Jurkat, Clone E6-1 (cell line): ENCODE results near the gene CDCA3.
A peak's percentile ranks its signal among the peaks of the same experiment; 100 is the strongest.

Experiments used
- DNase-seq: peaks from one replicate; pipeline ENCODE4 v3.0.0-alpha.2; 2011; ENCODE audit warnings: low read depth, low spot score
- H3K4me3 ChIP-seq: 2 replicates; pipeline ENCODE4 v1.5.1; 2011; ENCODE audit warnings: mild to moderate bottlenecking, low read length, control low read depth, moderate library complexity

Gene CDCA3

DNA sequence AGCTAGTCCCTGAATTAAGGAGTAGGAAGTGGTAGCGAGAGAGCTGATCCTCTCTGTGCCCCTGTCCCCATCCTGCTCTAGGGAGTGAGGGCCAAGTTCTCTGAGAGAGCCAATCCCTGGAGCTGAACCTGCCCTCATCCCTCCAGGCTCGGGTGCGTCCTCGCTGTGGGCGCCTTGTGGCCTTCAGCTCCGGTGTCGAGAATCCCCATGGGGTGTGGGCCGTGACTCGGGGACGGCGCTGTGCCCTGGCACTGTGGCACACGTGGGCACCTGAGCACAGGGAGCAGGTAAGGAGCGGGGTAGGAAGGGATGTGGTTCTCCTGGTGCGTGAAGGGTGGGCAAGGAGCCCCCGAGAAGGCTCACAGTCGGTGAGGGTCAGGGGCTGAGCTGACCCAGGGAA lies 12.2 kb downstream of the CDCA3 start:
- H3K4me3 ChIP-seq = no peak overlapping the region
- DNase-seq = no peak

DNA sequence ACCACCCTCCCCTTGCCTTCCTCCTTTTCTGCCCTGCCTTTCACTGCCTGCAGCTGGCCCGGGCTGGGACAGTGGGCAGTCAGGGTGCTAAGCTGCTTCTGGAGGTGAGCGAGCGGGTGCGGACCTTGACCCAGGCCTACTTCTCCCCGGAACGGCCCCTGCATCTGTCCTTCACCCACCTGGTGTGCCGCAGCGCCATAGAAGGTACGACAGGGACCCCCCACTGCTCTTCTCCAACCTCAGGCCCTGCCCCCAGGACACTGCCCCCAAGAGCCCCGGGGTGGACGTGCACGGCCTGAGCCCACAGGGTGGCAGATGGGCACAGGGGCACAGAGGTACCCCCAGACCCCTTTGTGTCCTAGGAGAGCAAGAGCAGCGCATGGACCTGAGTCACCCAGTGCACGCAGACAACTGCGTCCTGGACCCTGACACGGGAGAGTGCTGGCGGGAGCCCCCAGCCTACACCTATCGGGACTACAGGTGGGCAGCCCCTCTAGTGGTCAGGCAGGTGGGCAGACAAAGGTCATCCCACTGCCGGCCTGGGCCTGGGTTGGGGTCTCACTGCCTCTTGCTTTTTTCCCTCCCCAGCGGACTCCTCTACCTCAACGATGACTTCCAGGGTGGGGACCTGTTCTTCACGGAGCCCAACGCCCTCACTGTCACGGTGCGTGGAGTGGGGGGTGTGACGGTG lies 13.6 kb downstream of the CDCA3 start:
- H3K4me3 ChIP-seq = no peak overlapping the region
- no peak for DNase-seq

DNA sequence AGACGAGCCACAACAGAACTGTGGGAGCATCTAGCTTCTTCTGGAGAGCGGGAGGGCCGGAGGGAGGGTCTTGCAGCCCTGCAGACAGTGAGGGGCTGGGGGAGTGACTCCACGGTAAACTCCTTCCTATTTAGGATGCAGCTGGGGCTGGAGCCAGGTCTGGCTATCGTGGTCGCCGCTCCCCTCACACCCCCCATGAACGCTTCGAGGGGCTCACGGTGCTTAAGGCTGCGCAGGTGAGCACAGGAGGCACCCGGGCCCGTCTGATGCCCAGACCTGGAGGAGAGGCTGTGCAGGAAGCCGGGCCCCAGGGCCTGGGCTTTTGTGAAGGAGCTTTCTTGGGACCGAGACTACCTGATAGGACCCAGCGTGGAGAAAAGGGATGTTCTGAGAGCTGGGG lies 14.2 kb downstream of the CDCA3 start:
- DNase-seq = no peak
- H3K4me3 ChIP-seq = no peak overlapping the region

DNA sequence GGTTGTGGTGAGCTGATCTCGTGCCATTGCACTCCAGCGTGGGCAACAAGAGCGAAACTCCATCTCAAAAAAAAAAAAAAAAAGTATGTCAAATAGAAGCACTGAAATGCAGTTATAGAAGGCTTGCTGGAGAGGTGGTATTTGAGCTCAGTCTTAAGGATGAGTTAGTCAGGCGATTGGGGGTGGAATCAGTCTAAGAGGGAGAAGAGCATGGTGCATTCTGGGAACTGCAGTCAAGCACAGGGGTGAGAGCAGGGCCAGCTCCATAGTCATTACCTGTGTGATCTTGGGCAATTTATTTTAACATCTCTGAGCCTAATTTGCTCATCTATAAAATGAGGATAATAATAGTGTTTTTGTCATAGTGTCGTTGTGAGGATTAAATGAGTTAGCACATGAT lies 16.2 kb downstream of the CDCA3 start:
- no peak for DNase-seq
- H3K4me3 ChIP-seq = no peak overlapping the region

DNA sequence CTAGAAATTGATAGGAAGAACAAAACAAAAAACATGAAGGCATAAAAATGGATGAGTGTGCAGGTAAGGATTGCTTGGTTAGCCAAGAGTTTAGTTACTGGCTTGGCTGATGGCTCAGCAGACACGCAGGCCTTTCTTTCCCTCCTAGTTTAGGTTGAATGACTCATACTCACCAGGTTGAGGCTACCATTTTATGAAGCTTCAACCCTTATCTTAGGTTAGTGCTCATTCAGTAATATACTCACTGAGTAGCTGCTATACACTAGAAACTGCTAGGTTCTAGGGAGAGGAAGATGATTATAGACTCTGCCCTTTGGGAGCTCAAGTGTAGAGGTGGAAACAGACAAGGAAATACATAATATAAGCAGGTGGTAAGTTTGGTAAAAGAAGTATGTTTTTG lies 16.8 kb downstream of the CDCA3 start:
- H3K4me3 ChIP-seq = no peak overlapping the region
- no peak for DNase-seq

DNA sequence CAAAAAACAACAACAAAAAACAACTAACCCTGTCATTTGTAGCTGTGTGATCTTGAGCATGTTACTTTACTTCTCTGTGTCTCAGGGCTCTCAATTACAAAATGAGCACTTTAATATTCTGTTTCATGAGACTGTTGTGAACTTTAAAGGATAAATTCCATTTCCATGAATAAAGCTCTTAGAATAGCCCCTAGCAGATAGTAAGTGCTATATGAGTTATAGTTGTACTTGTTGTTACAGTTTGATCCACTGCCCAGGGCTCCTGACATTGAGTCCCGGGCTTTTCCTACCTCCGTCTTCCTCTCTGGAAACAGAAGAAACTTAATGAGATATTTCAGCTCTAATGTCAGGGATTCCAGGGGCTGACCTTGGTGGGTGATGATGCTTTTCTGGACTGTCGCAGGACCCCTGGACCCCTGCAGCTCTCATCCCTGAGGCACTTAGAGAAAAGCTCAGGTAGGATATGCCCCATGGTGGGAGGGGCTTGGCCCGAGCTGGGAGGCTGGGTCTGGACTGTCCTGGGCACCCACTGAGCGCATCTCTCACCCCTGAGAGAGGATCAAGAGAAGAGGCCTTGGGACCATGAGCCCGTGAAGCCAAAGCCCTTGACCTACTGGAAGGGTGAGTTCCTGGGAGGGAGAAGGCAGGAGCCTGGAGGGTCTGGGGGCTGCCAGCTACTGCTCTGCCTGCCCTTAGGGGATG lies 17.7 kb downstream of the CDCA3 start:
- DNase-seq = no peak
- H3K4me3 ChIP-seq = no peak overlapping the region

DNA sequence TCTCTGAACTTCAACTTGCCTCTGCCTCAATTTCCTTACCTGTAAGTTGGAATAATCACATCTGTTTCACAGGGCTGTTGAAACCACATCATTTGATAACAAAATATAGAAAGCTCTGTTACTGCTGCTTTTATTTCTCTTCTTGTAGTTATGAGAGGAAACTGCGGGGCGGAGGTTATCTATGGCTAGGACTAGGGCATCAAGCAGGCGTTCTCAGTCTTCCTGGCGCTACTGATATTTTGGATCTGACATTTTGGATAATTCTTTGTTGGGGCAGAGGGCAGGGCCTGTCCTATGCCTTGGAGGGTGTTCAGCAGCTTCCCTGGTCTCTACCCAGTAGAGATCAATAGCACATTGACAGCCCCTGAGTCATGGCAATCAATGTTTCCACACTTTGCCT lies 19.0 kb downstream of the CDCA3 start:
- no peak for DNase-seq
- no peak overlapping the region for H3K4me3 ChIP-seq

DNA sequence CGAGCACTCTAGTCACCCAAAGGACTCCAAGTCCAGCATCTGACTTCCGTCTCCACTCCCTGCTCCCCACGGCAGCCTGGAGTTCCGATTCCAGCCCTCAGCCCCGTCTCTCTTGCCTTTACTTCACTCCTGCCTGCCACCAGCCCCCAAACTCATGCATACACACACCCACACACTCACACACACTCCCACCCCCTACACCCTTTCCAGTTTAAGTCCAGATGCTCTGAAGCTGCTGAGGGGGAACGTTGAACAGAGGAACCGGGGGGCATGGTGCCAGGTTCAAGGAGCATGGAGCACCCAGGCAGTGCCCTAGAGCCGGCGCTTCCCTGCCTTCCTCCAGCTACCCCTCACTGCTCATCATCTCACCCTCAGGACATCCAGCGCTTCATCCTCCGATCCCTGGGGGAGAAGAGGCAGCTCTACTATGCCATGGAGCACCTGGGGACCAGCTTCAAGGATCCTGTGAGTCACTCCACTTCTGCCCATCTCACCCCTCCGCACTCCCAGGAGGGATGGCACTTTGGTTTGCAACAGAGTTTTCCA lies 19.6 kb downstream of the CDCA3 start:
- no peak for DNase-seq
- H3K4me3 ChIP-seq = no peak overlapping the region

DNA sequence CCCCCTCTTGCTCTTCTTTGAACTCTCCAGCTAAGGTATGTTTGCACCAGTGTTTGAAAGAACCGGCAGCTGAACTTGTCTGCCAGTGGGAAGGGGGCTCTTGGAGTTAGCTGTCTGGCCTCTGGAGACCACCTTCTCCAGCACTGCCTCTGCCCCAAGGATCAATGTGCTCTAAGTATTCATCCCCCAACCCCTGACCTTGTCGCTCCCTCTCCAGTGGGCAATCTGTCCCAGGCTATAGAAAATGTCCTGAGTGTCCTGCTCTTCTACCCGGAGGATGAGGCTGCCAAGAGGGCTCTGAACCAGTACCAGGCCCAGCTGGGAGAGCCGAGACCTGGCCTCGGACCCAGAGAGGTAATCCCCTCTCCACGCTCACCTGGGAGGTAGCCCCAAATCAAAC lies 20.1 kb downstream of the CDCA3 start:
- no peak overlapping the region for H3K4me3 ChIP-seq
- no peak for DNase-seq

DNA sequence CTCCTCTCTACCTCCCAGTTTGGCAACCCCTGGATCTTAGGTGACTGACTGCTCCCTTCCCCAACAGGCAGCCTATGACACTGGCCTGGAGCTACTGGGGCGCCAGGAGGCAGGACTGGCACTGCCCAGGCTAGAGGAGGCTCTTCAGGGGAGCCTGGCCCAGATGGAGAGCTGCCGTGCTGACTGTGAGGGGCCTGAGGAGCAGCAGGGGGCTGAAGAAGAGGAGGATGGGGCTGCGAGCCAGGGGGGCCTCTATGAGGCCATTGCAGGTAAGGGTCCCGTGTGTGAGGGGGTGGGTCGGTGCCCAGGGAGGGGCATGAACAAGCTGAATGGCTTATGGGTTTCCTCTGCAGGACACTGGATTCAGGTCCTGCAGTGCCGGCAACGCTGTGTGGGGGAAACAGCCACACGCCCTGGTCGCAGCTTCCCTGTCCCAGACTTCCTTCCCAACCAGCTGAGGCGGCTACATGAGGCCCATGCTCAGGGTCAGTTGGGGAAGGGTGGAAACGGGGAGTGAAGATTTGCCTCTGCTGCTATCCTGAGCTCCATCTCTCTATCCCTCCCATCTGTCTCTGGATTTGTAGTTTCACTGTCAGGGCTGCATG lies 20.7 kb downstream of the CDCA3 start:
- DNase-seq = no peak
- H3K4me3 ChIP-seq = no peak overlapping the region

DNA sequence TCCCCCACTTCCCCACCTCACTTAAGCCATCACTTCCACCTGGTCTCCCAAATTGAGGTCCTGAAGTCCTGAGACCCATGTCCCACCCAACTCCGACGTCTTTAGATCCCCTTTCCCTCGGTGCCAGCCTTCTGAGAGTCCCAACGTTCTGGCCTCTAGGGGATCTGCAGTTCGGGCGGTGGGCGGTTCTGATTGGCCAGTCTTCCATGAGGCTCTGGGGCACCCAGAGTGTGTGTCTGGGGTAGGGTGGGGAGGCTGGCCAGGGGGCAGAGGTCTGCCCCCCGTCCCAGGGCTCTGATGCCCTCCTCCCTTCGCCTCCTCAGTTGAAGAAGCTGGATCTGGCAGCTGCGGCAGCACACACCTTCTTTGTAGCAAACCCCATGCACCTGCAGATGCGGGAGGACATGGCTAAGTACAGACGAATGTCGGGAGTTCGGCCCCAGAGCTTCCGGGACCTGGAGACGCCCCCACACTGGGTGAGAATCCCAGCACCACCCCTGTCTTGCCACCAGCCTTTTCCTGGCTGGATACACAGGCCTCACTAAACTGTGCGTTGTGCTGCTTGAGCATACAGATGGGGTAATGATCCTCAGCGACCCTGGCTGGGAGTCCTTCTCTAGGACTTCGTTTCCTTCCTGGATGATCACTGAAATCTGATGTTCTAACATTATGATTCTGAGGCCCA lies 21.4 kb downstream of the CDCA3 start:
- no peak for DNase-seq
- H3K4me3 ChIP-seq = peak overlapping the region; percentile 79

DNA sequence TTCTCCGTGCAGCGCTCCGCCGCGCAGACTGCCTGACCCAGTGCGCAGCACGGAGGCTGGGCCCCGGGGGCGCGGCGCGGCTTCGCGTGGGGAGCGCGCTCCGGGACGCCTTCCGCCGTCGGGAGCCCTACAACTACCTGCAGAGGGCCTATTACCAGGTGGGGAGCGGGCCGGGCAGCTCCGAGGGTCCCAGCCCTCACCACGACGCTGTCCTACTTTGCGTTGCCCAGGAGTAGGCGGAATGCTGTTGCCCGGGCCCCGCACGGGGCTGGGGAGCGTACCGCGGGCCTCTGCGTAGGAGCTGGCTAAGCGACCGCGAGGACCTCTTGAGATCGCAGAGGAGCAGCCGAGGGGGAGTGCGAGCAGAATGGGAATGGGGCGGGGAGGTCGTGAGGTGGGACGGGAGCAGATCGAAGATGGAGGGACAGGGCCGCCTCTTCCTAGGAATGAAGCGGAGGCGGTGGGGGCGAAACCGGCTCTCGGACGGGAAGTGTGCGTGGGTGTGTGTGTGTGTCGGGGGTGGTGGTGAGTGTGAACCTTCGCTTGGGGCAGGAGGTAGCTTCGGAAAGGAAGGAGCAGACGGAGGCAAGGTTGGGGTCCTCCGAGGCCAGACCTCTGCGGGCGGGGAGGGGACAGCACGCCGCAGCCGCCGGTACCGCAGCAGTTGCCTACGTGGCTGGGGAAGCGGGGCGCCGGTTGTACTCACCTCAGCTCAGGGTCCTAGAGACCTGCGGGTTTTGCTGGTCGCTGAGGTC lies 22.1 kb downstream of the CDCA3 start:
- H3K4me3 ChIP-seq = peak overlapping the region; percentile 79
- DNase-seq = peak; percentile 32

DNA sequence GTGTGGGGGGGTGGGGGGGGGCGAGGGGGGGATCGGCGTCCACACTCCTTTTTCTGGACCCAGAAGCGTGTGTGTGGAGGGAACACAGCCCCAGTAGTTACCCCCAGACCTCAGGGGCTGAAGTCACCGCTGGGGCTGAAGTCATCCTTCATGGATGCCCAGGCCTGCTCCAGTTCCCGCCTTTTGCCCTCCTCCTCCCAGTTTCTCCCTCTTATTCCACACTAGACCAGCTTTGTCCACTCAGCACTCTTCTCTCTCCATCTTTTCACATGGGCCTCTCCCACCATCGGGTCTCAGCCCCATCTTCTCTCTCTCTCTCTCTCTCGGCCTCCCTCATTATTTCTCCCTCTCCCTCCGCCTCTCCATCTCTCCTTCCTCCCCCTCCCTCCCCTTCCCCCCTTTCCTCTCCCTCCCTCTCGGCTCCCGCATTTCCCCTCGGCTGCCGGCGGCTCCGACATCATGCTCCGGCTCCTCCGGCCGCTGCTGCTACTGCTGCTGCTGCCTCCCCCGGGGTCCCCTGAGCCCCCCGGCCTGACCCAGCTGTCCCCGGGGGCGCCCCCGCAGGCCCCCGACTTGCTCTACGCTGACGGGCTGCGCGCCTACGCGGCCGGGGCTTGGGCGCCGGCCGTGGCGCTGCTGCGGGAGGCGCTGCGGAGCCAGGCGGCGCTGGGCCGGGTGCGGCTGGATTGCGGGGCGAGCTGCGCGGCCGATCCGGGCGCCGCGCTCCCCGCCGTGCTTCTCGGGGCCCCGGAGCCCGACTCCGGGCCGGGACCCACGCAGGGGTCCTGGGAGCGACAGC lies 22.9 kb downstream of the CDCA3 start, which contains the start of gene P3H3:
Gene P3H3 (plus strand): TSS at position 426 of the 799 bp plus-strand sequence. CDS start 34 bp downstream, at position 460.
- DNase-seq = no peak
- peak within 1 kb of the TSS; percentile 79 for H3K4me3 ChIP-seq

DNA sequence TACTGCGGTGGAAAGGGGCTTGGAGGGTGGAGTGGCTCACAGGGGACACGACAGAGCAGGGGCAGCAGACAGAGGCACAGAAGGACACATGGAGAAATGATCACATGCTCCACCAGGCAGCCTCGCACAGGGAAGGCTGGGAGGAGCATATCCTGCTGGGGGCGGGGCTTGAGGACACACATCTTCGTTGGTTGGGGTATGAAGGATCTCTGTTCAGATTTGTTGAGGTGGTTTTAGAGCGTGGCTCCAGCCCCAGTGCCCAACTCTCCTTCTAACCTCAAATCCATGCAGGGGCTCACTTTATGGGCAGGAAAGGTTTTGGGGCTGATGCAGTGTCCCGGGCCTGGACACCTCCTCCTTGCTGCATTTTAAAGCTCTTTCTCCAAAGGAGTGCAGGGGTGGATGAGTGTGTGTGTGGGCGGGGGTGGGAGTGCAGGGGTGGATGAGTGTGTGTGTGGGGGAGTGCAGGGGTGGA lies 23.6 kb downstream of the CDCA3 start:
- H3K4me3 ChIP-seq = no peak overlapping the region
- peak; percentile 66 for DNase-seq

DNA sequence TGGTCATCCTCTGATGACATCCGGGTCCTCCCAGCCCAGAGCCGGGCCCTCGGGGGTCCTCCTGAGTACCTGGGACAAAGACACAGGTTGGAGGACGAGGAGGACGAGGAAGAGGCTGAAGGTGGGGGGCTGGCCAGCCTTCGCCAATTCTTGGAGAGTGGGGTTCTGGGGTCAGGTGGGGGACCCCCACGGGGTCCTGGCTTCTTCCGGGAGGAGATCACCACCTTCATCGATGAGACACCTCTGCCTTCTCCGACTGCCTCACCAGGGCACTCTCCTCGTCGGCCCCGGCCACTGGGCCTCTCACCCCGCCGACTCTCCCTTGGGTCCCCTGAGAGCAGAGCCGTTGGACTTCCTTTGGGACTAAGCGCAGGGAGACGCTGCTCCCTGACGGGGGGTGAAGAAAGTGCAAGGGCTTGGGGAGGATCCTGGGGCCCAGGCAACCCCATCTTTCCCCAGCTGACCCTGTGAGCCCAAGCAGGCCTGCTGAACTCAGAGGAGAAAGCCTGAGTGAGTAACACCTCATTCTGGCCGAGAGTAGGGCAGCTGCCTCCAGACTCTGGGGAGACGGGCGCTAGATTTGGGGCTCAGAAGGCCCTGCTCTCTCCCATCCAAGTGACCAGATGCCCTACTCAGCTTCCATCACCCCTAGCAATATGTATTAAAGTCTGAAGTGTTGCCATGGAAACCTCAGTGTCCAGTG lies 24.2 kb downstream of the CDCA3 start:
- H3K4me3 ChIP-seq = no peak overlapping the region
- no peak for DNase-seq

DNA sequence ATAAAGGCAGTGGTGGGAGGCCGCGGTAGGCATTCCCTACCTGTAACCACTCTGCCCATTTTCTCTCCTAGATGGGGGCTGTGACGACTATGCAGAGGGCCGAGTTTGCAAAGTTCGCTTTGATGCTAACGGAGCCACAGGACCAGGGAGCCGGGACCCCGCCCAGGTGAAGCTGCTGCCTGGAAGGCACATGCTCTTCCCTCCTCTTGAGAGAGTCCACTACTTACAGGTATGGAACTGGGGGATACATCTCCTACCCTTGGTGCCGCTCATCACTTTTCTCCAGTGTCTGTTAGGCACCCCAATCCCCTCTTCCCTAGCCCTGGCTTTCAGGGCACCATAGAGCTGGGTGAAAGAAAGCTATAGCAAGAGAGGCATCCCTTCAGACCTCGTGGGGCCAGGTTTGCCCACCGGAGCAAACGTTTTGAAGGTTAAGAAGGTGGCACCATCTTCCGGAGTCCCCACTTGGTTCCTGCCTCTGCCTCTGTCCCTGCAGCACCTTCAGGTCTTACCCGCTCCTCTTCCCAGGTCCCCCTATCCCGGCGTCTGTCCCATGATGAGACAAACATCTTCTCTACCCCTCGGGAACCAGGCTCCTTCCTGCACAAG lies 24.9 kb downstream of the CDCA3 start:
- DNase-seq = no peak
- H3K4me3 ChIP-seq = no peak overlapping the region
